ENCODE results near the gene CHP2.

- no peak for TF ChIP-seq CTCF (IDR thresholded peaks at IDR 0.05)
- no peak for TF ChIP-seq POLR2A (IDR thresholded peaks at IDR 0.05)
These were observed 48.0 kb downstream of the CHP2 start for GRCh38 chr16:23802776-23803175.

Measured in sigmoid colon (tissue), 3 donors.